Gastrocnemius medialis (tissue), 4 donors: ENCODE data around the gene KHDC3L.

Source experiments
- POLR2A ChIP-seq, 2 donors: fragments of 450-650 bp; IDR thresholded peaks; one replicate each; pipeline ENCODE4 v1.6.1; 2017; ENCODE audit warnings: antibody characterized with exemption in 2 of 2, mild to moderate bottlenecking in 2 of 2, moderate library complexity in 2 of 2
- TF ChIP-seq, protein P1 (sequence below), 5 experiments: fragments of 450-650 bp in 3 of 5; fragments of 200-600 bp in 2 of 5; sonication (generic) in 2 of 5; IDR thresholded peaks in 4 of 5; conservative IDR thresholded peaks in 1 of 5; 1 replicate in 4 of 5; 2 replicates in 1 of 5; pipeline ENCODE4 v1.5.1; 2016 to 2019; ENCODE audit warnings: antibody characterized with exemption in 5 of 5, mild to moderate bottlenecking in 3 of 5, moderate library complexity in 3 of 5

- TF ChIP-seq, protein P1, sequence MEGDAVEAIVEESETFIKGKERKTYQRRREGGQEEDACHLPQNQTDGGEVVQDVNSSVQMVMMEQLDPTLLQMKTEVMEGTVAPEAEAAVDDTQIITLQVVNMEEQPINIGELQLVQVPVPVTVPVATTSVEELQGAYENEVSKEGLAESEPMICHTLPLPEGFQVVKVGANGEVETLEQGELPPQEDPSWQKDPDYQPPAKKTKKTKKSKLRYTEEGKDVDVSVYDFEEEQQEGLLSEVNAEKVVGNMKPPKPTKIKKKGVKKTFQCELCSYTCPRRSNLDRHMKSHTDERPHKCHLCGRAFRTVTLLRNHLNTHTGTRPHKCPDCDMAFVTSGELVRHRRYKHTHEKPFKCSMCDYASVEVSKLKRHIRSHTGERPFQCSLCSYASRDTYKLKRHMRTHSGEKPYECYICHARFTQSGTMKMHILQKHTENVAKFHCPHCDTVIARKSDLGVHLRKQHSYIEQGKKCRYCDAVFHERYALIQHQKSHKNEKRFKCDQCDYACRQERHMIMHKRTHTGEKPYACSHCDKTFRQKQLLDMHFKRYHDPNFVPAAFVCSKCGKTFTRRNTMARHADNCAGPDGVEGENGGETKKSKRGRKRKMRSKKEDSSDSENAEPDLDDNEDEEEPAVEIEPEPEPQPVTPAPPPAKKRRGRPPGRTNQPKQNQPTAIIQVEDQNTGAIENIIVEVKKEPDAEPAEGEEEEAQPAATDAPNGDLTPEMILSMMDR (IDR thresholded peaks at IDR 0.05 in 4 of 5, conservative IDR thresholded peaks at IDR 0.05 in 1 of 5): no peak
- TF ChIP-seq POLR2A (IDR thresholded peaks at IDR 0.05): no peak
Observed at GRCh38 chr6:73348550-73349204, 13.8 kb upstream of the KHDC3L start.
